Activated B cell treated with CpG ODN at 0.5 μM for 24 hours (primary cell): ENCODE measurements around the gene DLX1. TPM values are rescaled to one million over a fixed set of nuclear protein-coding genes. Genes with fewer than 3 reads are reported as not detected.

Experiments
- ATAC-seq: fragments of 200-7000 bp; cut with Tn5 transposase; one replicate; pipeline ENCODE4 v1.10.0; 2021; ENCODE audit warnings: low read depth, mild to moderate bottlenecking, moderate library complexity
- CTCF ChIA-PET: fragments of 350-600 bp; sonication (Branson Sonifier 250); formaldehyde crosslinking; loops from one replicate; lab custom pipeline; 2021; ENCODE audit warnings: antibody characterized with exemption; lab: Charles Lee
- POLR2A ChIA-PET: fragments of 350-600 bp; sonication (Branson Sonifier 250); formaldehyde crosslinking; loops from one replicate; lab custom pipeline; 2021; ENCODE audit warnings: antibody characterized with exemption; lab: Charles Lee
- DNase-seq: peaks from one replicate; pipeline ENCODE4 v3.0.0; 2022
- H3K27ac Mint-ChIP-seq: one replicate; pipeline ENCODE4 v1.8.0; 2020; ENCODE audit warnings: mixed read lengths
- H3K27me3 Mint-ChIP-seq: one replicate; pipeline ENCODE4 v1.8.0; 2021; ENCODE audit warnings: mixed read lengths
- H3K36me3 Mint-ChIP-seq: one replicate; pipeline ENCODE4 v1.8.0; 2021; ENCODE audit warnings: low read depth, mixed read lengths
- H3K4me1 Mint-ChIP-seq: one replicate; pipeline ENCODE4 v1.8.0; 2021; ENCODE audit warnings: mixed read lengths
- H3K4me3 Mint-ChIP-seq: one replicate; pipeline ENCODE4 v1.8.0; 2020; ENCODE audit warnings: mild to moderate bottlenecking, mixed read lengths
- H3K9me3 Mint-ChIP-seq: one replicate; pipeline ENCODE4 v1.8.0; 2020; ENCODE audit warnings: mixed read lengths
- intact Hi-C: fragments of 100-400 bp; cut with micrococcal nuclease; formaldehyde crosslinking; loops from one replicate; pipeline ENCODE4 v1.15.1; 2024
- total RNA-seq: library from RNA; stranded (reverse); gene quantifications from 2 replicates; pipeline ENCODE4 v1.2.3, GENCODE V29; 2022
- TF ChIP-seq, protein P1 (sequence below): fragments of 200-600 bp; IDR thresholded peaks from one replicate; pipeline ENCODE4 v1.8.0; 2022; ENCODE audit warnings: antibody characterized with exemption, mild to moderate bottlenecking

DLX1 gene
- total RNA-seq, 1 donor from 2014 or later = not detected

DNA sequence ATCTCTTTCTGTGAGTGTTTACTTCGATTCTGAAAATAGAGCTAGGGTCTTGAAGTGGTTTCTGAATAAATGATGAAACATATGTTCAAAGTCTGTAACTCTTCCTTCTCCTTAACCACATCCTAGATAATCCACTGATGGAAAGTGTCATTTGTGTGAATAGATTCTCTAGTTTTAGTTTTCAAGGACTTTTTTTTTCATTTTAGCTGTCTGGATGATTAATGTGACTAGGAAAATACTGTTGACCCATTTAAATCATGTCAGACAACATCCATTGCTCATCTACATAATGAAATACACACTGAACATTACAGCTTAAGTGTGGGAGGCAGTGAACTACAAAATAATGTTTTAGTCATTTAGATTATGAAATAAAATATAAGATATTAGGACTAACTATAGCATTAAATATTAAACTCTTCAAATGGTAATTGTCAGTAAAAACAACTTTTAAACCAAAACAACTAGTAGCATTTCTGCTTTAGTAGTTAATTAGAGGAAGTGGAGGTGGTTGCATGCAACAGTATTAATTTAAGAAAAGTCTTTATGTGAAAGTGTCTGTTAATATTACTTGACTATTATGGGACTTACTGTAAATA is 39.1 kb upstream of the DLX1 start:
- Mint-ChIP-seq H3K27me3 (no peaks in the 10 kb centered on the region), H3K36me3 (no peaks in the 10 kb centered on the region), H3K4me3 (no peak overlapping the region), H3K27ac (no peak overlapping the region), H3K9me3 (no peaks in the 10 kb centered on the region), H3K4me1 (no peaks in the 10 kb centered on the region)
- DNase-seq = no peak
- POLR2A ChIA-PET = no interaction called here
- TF ChIP-seq, protein P1, sequence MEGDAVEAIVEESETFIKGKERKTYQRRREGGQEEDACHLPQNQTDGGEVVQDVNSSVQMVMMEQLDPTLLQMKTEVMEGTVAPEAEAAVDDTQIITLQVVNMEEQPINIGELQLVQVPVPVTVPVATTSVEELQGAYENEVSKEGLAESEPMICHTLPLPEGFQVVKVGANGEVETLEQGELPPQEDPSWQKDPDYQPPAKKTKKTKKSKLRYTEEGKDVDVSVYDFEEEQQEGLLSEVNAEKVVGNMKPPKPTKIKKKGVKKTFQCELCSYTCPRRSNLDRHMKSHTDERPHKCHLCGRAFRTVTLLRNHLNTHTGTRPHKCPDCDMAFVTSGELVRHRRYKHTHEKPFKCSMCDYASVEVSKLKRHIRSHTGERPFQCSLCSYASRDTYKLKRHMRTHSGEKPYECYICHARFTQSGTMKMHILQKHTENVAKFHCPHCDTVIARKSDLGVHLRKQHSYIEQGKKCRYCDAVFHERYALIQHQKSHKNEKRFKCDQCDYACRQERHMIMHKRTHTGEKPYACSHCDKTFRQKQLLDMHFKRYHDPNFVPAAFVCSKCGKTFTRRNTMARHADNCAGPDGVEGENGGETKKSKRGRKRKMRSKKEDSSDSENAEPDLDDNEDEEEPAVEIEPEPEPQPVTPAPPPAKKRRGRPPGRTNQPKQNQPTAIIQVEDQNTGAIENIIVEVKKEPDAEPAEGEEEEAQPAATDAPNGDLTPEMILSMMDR = no peak
- CTCF ChIA-PET = no interaction called here
- no peak for ATAC-seq
- intact Hi-C loops = no loop called here

GRCh38 chr2:172046866-172047565 is 38.3 kb upstream of the DLX1 start:
- CTCF ChIA-PET = no interaction called here
- Mint-ChIP-seq H3K27me3 (no peaks in the 10 kb centered on the region), H3K4me3 (no peak overlapping the region), H3K27ac (no peak overlapping the region), H3K9me3 (no peaks in the 10 kb centered on the region), H3K4me1 (no peaks in the 10 kb centered on the region), H3K36me3 (no peaks in the 10 kb centered on the region)
- DNase-seq = no peak
- TF ChIP-seq, protein P1 = no peak
- POLR2A ChIA-PET = no interaction called here
- intact Hi-C loops = no loop called here
- no peak for ATAC-seq

- TF ChIP-seq, protein P1 = no peak
- Mint-ChIP-seq H3K9me3 (no peaks in the 10 kb centered on the region), H3K36me3 (no peaks in the 10 kb centered on the region), H3K27me3 (no peaks in the 10 kb centered on the region), H3K4me3 (no peak overlapping the region), H3K27ac (no peak overlapping the region), H3K4me1 (no peaks in the 10 kb centered on the region)
- no peak for DNase-seq
- intact Hi-C loops = no loop called here
- no peak for ATAC-seq
- ChIA-PET POLR2A (no interaction called here), CTCF (no interaction called here)
Measured at GRCh38 chr2:172047566-172048507, 37.5 kb upstream of the DLX1 start.

GRCh38 chr2:172048508-172049503 is 36.5 kb upstream of the DLX1 start:
- ATAC-seq (no peak), DNase-seq (no peak)
- H3K9me3 Mint-ChIP-seq = no peaks in the 10 kb centered on the region
- H3K27me3 Mint-ChIP-seq = no peaks in the 10 kb centered on the region
- TF ChIP-seq, protein P1 = no peak
- H3K27ac Mint-ChIP-seq = no peak overlapping the region
- H3K4me3 Mint-ChIP-seq = no peak overlapping the region
- no peaks in the 10 kb centered on the region for H3K4me1 Mint-ChIP-seq
- intact Hi-C loops = no loop called here
- CTCF ChIA-PET = no interaction called here
- POLR2A ChIA-PET = no interaction called here
- H3K36me3 Mint-ChIP-seq = no peaks in the 10 kb centered on the region
